GM12878 (cell line): Measurements from ENCODE around the gene MAD1L1. TPM values are rescaled to one million over a fixed set of nuclear protein-coding genes. Genes with fewer than 3 reads are reported as not detected.

ENCODE experiments used
- ATAC-seq: fragments of 200-7000 bp; cut with Tn5 transposase; 3 replicates; pipeline ENCODE4 v1.9.1; 2020; ENCODE audit warnings: mild to moderate bottlenecking, moderate library complexity
- BruUV-seq: library from RNA; stranded (reverse); fragments of 400-500 nt; replicated peaks from 2 replicates; lab custom pipeline; 2021; lab: Mats Ljungman, UMichigan
- CTCF ChIA-PET: fragments of 300-600 bp; sonication (Branson Sonifier 250); formaldehyde crosslinking; extraction: SDS; loops from one replicate; lab custom pipeline; 2021; ENCODE audit warnings: inconsistent platforms; lab: Yijun Ruan, JAX
- POLR2A ChIA-PET: fragments of 350-600 bp; formaldehyde crosslinking; extraction: SDS; loops from one replicate; lab custom pipeline; 2021; ENCODE audit warnings: inconsistent platforms; lab: Charles Lee
- RAD21 ChIA-PET: fragments of 300-600 bp; sonication (Branson Sonifier 250); formaldehyde crosslinking; loops from one replicate; lab custom pipeline; 2023; ENCODE audit warnings: antibody characterized with exemption; ENCODE audit not compliant: unreplicated experiment; lab: Charles Lee
- SMC1A ChIA-PET: fragments of 300-600 bp; sonication (Branson Sonifier 250); formaldehyde crosslinking; loops from one replicate; lab custom pipeline; 2023; ENCODE audit not compliant: unreplicated experiment, uncharacterized antibody; lab: Charles Lee
- DNase-seq: peaks from one replicate; pipeline ENCODE4 v3.0.0-alpha.2; 2011; ENCODE audit warnings: low read depth, low spot score
- FAIRE-seq: peaks from 3 replicates; lab custom pipeline; 2011; peaks lifted over from hg19 to GRCh38; lab: Jason Lieb, UNC
- H2AFZ ChIP-seq: 2 replicates; pipeline ENCODE4 v1.6.0; 2011; ENCODE audit warnings: low read depth, low read length, control low read depth; ENCODE audit not compliant: control insufficient read depth
- H3K27ac ChIP-seq: 2 replicates; pipeline ENCODE4 v1.5.1; 2011; ENCODE audit warnings: control low read depth; ENCODE audit not compliant: control insufficient read depth, insufficient read depth
- H3K27me3 ChIP-seq, 2 experiments: replicated peaks in 1 of 2; 2 replicates each; pipeline versions ENCODE4 v1.6.0 to v1.6.1; 2011; ENCODE audit warnings: low read length in 1 of 2; ENCODE audit not compliant: control insufficient read depth in 2 of 2, insufficient read depth in 2 of 2
- H3K36me3 ChIP-seq, 2 experiments: 2 replicates each; pipeline ENCODE4 v1.5.1; 2011; ENCODE audit warnings: low read length in 1 of 2; ENCODE audit not compliant: control insufficient read depth in 2 of 2, insufficient read depth in 2 of 2
- H3K4me1 ChIP-seq: 2 replicates; pipeline ENCODE4 v1.6.1; 2011; ENCODE audit warnings: mild to moderate bottlenecking, low read length, moderate library complexity, mixed read lengths; ENCODE audit not compliant: control insufficient read depth, insufficient read depth
- H3K4me2 ChIP-seq: 2 replicates; pipeline ENCODE4 v1.6.0; 2011; ENCODE audit warnings: control low read depth; ENCODE audit not compliant: control insufficient read depth, insufficient read depth
- H3K4me3 ChIP-seq: fragments of 200-600 bp; sonication (generic); 2 replicates; pipeline ENCODE4 v1.5.1; 2016
- H3K79me2 ChIP-seq: 2 replicates; pipeline ENCODE4 v1.6.0; 2011; ENCODE audit warnings: low read length; ENCODE audit not compliant: control insufficient read depth, insufficient read depth
- H3K9ac ChIP-seq: 2 replicates; pipeline ENCODE4 v1.8.0; 2011; ENCODE audit warnings: low read length, control low read depth, mixed read lengths; ENCODE audit not compliant: control insufficient read depth, insufficient read depth
- H3K9me3 ChIP-seq: replicated peaks from 3 replicates; pipeline ENCODE4 v1.5.1; 2011; ENCODE audit warnings: mild to moderate bottlenecking, low read length; ENCODE audit not compliant: control insufficient read depth, insufficient read depth
- H4K20me1 ChIP-seq: 2 replicates; pipeline ENCODE4 v1.6.0; 2011; ENCODE audit not compliant: control insufficient read depth, insufficient read depth
- DPF2 ChIP-seq: fragments of 450-650 bp; IDR thresholded peaks from 2 replicates; pipeline ENCODE4 v1.6.1; 2017; ENCODE audit warnings: mild to moderate bottlenecking
- FOXM1 ChIP-seq: IDR thresholded peaks from 2 replicates; pipeline ENCODE4 v1.6.1; 2012; ENCODE audit warnings: low read depth, mild to moderate bottlenecking, inconsistent platforms, low read length, moderate library complexity
- HDAC6 ChIP-seq: fragments of 200-600 bp; sonication (generic); IDR thresholded peaks from one replicate; pipeline ENCODE4 v1.8.0; 2017; ENCODE audit warnings: antibody characterized with exemption; ENCODE audit not compliant: unreplicated experiment
- MEF2B ChIP-seq: fragments of 450-650 bp; IDR thresholded peaks from 2 replicates; pipeline ENCODE4 v1.6.1; 2018; ENCODE audit warnings: mild to moderate bottlenecking, moderate library complexity; ENCODE audit not compliant: partially characterized antibody, poor library complexity, severe bottlenecking
- NFIC ChIP-seq: IDR thresholded peaks from 2 replicates; pipeline ENCODE4 v1.6.1; 2012; ENCODE audit warnings: low read depth, mild to moderate bottlenecking, inconsistent platforms, low read length, moderate library complexity
- NR2C2 ChIP-seq: IDR thresholded peaks from 2 replicates; pipeline ENCODE4 v1.6.1; 2011; ENCODE audit warnings: borderline replicate concordance, low read depth; ENCODE audit not compliant: control insufficient read depth, insufficient read length
- NR2F1 ChIP-seq: fragments of 450-650 bp; conservative IDR thresholded peaks from 2 replicates; pipeline ENCODE4 v1.6.1; 2017; ENCODE audit warnings: mild to moderate bottlenecking
- POU2F2 ChIP-seq: IDR thresholded peaks from 3 replicates; pipeline ENCODE4 v1.6.1; 2011; ENCODE audit warnings: low read depth, mild to moderate bottlenecking, low read length, borderline replicate concordance
- RAD51 ChIP-seq: fragments of 450-650 bp; IDR thresholded peaks from 2 replicates; pipeline ENCODE4 v1.6.1; 2016; ENCODE audit warnings: moderate library complexity, mild to moderate bottlenecking, inconsistent platforms
- SMARCA5 ChIP-seq: fragments of 450-650 bp; IDR thresholded peaks from 2 replicates; pipeline ENCODE4 v1.6.1; 2017; ENCODE audit warnings: mild to moderate bottlenecking
- WGBS: methylation state at CpG from one replicate; pipeline ENCODE4 v1.1.6; 2016; ENCODE audit warnings: low lambda C conversion rate; ENCODE audit not compliant: insufficient replicate concordance, insufficient coverage; ENCODE audit errors: missing lambda C conversion rate; 5-methylcytosine and 5-hydroxymethylcytosine counted together
- in situ Hi-C: fragments of 300-500 bp; cut with MboI; formaldehyde crosslinking; loops from 9 replicates; pipeline ENCODE4 v1.14.3; 2018; ENCODE audit warnings: mixed read lengths
- intact Hi-C: fragments of 100-400 bp; cut with micrococcal nuclease; formaldehyde crosslinking; loops from one replicate; pipeline ENCODE4 v1.14.2; 2022; ENCODE audit not compliant: unreplicated experiment
- polyA plus RNA-seq, 11 experiments: library from polyadenylated mRNA; depleted of rRNA in 4 of 11; unstranded in 6 of 11; stranded (reverse) in 5 of 11; fragments of >200 nt; fragmentation: Nextera tagmentation in 4 of 11; fragmentation: Illumina TruSeq in 1 of 11; extraction: Ambion mirVana in 4 of 11; extraction: Trizol in 1 of 11; gene quantifications; 1 replicate in 1 of 11; 2 replicates in 10 of 11; pipeline versions ENCODE4 v1.2.1 to v1.2.3, GENCODE V29; 2011 to 2016; ENCODE audit warnings: inconsistent platforms in 2 of 11, missing spikeins in 2 of 11, low read depth in 1 of 11
- total RNA-seq, 4 experiments: library from RNA; depleted of rRNA in 3 of 4; stranded (reverse); fragments of >200 nt in 3 of 4; fragmentation: Illumina TruSeq in 1 of 4; extraction: Trizol in 1 of 4; gene quantifications; 2 replicates each; pipeline versions ENCODE4 v1.2.1 to v1.2.3, GENCODE V29; 2013 to 2021
- TF ChIP-seq, protein P1 (sequence below): fragments of 150-350 bp; IDR thresholded peaks from 2 replicates; pipeline ENCODE4 v1.6.1; 2014; ENCODE audit warnings: mild to moderate bottlenecking, low read depth, low read length
- TF ChIP-seq, protein P2 (sequence below): IDR thresholded peaks from 2 replicates; pipeline ENCODE4 v1.6.1; 2011; ENCODE audit warnings: low read depth, mild to moderate bottlenecking, low read length, moderate library complexity, borderline replicate concordance; ENCODE audit errors: extremely low read depth
- TF ChIP-seq, protein P3 (sequence below): IDR thresholded peaks from 2 replicates; pipeline ENCODE4 v1.6.1; 2012; ENCODE audit warnings: low read length, inconsistent platforms
- TF ChIP-seq, protein P4 (sequence below): fragments of 450-650 bp; formaldehyde crosslinking; IDR thresholded peaks from 2 replicates; pipeline ENCODE4 v1.4.0; 2020; ENCODE audit warnings: mild to moderate bottlenecking, moderate library complexity
- TF ChIP-seq, protein P5 (sequence below): IDR thresholded peaks from 2 replicates; pipeline ENCODE4 v1.6.1; 2012; ENCODE audit warnings: low read depth, low read length, improper control_type of control experiment

The MAD1L1 gene
- total and polyA plus RNA-seq, 10 of the 15 experiments (the other 5 are each of a cell fraction or from before 2014, with no cell fraction given): 2.2 to 76.8 (median 38.3) TPM

DNA sequence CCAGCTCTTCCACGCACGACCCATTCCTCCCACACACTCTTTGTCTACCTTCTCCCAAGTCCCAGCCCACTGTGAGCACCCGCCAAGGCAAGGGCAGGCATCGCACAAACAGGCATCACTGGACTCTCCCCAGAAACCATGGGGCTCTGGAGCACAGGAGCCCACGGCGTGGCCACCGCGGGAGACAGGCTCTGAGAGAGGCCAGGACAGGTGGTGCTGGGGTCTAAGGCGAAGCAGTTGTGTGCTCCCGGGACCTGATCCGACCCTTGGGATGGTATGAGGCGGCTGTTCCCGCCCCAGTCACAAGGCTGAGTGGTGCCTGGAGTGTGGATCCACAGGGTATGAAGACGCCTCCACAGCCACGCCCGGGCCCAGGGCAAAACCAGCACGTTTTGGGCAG is 156.9 kb downstream of the MAD1L1 start (continued):
- TF ChIP-seq NR2C2 (no peak), MEF2B (no peak), FOXM1 (no peak), NR2F1 (no peak)
- TF ChIP-seq, protein P1, sequence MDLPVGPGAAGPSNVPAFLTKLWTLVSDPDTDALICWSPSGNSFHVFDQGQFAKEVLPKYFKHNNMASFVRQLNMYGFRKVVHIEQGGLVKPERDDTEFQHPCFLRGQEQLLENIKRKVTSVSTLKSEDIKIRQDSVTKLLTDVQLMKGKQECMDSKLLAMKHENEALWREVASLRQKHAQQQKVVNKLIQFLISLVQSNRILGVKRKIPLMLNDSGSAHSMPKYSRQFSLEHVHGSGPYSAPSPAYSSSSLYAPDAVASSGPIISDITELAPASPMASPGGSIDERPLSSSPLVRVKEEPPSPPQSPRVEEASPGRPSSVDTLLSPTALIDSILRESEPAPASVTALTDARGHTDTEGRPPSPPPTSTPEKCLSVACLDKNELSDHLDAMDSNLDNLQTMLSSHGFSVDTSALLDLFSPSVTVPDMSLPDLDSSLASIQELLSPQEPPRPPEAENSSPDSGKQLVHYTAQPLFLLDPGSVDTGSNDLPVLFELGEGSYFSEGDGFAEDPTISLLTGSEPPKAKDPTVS: no peak
- TF ChIP-seq, all 136 proteins: peak for 0

DNA sequence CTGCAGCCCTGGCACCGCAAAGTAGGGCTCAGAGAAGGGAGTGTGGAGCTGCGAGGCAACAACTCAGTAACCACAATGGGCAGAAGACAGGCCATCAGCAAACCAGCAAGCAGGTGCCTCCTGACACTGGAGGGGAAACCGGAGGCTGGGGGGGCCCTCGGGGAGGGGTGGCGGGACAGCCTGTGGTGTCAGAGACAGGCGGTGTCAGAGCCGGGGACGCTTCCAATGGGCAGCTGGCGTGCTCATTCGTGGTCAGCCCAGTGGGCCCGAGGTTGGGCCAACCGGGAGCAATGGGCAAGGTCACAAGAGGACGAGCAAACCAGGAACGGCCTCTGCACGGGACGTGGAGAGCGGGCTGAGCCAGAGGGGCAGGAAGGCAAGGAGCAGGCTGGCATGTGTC is 158.1 kb downstream of the MAD1L1 start:
- Histone ChIP-seq H3K27ac (no peak overlapping the region), H3K79me2 (no peaks in the 10 kb centered on the region), H3K27me3 (no peaks in the 10 kb centered on the region), H3K9me3 (no peaks in the 10 kb centered on the region), H3K36me3 (peaks cover 0 to 9% of the 10 kb centered on the region in 2 experiments; a peak in 2 of 4 replicates), H3K4me3 (no peak overlapping the region), H3K4me2 (no peak overlapping the region), H4K20me1 (no peaks in the 10 kb centered on the region), H3K9ac (no peak overlapping the region), H3K4me1 (peaks cover 10% of the 10 kb centered on the region), H2AFZ (no peak overlapping the region)
- TF ChIP-seq, protein P2, sequence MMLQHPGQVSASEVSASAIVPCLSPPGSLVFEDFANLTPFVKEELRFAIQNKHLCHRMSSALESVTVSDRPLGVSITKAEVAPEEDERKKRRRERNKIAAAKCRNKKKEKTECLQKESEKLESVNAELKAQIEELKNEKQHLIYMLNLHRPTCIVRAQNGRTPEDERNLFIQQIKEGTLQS: no peak
- no peak for TF ChIP-seq NFIC
- TF ChIP-seq, protein P3, sequence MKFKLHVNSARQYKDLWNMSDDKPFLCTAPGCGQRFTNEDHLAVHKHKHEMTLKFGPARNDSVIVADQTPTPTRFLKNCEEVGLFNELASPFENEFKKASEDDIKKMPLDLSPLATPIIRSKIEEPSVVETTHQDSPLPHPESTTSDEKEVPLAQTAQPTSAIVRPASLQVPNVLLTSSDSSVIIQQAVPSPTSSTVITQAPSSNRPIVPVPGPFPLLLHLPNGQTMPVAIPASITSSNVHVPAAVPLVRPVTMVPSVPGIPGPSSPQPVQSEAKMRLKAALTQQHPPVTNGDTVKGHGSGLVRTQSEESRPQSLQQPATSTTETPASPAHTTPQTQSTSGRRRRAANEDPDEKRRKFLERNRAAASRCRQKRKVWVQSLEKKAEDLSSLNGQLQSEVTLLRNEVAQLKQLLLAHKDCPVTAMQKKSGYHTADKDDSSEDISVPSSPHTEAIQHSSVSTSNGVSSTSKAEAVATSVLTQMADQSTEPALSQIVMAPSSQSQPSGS: no peak
- TF ChIP-seq HDAC6: no peak
- TF ChIP-seq, protein P4, sequence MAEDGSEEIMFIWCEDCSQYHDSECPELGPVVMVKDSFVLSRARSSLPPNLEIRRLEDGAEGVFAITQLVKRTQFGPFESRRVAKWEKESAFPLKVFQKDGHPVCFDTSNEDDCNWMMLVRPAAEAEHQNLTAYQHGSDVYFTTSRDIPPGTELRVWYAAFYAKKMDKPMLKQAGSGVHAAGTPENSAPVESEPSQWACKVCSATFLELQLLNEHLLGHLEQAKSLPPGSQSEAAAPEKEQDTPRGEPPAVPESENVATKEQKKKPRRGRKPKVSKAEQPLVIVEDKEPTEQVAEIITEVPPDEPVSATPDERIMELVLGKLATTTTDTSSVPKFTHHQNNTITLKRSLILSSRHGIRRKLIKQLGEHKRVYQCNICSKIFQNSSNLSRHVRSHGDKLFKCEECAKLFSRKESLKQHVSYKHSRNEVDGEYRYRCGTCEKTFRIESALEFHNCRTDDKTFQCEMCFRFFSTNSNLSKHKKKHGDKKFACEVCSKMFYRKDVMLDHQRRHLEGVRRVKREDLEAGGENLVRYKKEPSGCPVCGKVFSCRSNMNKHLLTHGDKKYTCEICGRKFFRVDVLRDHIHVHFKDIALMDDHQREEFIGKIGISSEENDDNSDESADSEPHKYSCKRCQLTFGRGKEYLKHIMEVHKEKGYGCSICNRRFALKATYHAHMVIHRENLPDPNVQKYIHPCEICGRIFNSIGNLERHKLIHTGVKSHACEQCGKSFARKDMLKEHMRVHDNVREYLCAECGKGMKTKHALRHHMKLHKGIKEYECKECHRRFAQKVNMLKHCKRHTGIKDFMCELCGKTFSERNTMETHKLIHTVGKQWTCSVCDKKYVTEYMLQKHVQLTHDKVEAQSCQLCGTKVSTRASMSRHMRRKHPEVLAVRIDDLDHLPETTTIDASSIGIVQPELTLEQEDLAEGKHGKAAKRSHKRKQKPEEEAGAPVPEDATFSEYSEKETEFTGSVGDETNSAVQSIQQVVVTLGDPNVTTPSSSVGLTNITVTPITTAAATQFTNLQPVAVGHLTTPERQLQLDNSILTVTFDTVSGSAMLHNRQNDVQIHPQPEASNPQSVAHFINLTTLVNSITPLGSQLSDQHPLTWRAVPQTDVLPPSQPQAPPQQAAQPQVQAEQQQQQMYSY: no peak
- TF ChIP-seq POU2F2: no peak
- TF ChIP-seq, protein P5, sequence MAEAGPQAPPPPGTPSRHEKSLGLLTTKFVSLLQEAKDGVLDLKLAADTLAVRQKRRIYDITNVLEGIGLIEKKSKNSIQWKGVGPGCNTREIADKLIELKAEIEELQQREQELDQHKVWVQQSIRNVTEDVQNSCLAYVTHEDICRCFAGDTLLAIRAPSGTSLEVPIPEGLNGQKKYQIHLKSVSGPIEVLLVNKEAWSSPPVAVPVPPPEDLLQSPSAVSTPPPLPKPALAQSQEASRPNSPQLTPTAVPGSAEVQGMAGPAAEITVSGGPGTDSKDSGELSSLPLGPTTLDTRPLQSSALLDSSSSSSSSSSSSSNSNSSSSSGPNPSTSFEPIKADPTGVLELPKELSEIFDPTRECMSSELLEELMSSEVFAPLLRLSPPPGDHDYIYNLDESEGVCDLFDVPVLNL: no peak
- TF ChIP-seq RAD51: no peak
- no peak for TF ChIP-seq DPF2
- TF ChIP-seq SMARCA5: no peak
- 85% methylated on average over 13 of the region's 17 CpGs for WGBS
- ATAC-seq: no peak
- intact Hi-C loops (no loop called here), in situ Hi-C loops (no loop called here)
- ChIA-PET POLR2A (no interaction called here), RAD21 (no interaction called here), CTCF (no interaction called here), SMC1A (no interaction called here)
- FAIRE-seq: no peak
- no peak for DNase-seq
- BruUV-seq: no TSS peak
